OCI-LY3 (cell line): ENCODE measurements around the gene NXPE3.
A peak's percentile ranks its signal among the peaks of the same experiment; 100 is the strongest.
"Not testable (repeated sequence)": the region's sequence is repeated elsewhere in the genome, so short reads cannot be mapped to it uniquely, and the experiment has no call there.

Experiments used
- H2AFZ ChIP-seq: fragments of 200-600, 300-600 bp; shearing (Covaris generic); 2 replicates; pipeline ENCODE4 v1.6.0; 2014; ENCODE audit warnings: antibody characterized with exemption, low read depth, low read length
- H3K27ac ChIP-seq: fragments of 200-600, 300-600 bp; sonication (generic); 2 replicates; pipeline ENCODE4 v1.5.1; 2014; ENCODE audit warnings: mild to moderate bottlenecking, low read length, moderate library complexity, mixed read lengths
- H3K27me3 ChIP-seq: fragments of 200-600, 300-600 bp; sonication (generic); 2 replicates; pipeline ENCODE4 v1.6.1; 2014; ENCODE audit warnings: low read depth, low read length, mixed read lengths
- H3K36me3 ChIP-seq: fragments of 200-600, 300-600 bp; sonication (generic); replicated peaks from 2 replicates; pipeline ENCODE3; 2014; ENCODE audit warnings: low read depth, low read length, mixed read lengths
- H3K4me1 ChIP-seq: fragments of 300-600, 200-600 bp; sonication (generic); 2 replicates; pipeline ENCODE4 v1.6.1; 2014; ENCODE audit warnings: low read length, mixed read lengths
- H3K4me2 ChIP-seq: fragments of 200-600, 300-600 bp; sonication (generic); 2 replicates; pipeline ENCODE4 v1.6.1; 2014; ENCODE audit warnings: low read length, mixed read lengths
- H3K4me3 ChIP-seq: fragments of 300-600, 200-600 bp; sonication (generic); 2 replicates; pipeline ENCODE4 v1.5.1; 2014; ENCODE audit warnings: antibody characterized with exemption, mild to moderate bottlenecking, low read length, moderate library complexity
- H3K79me2 ChIP-seq: fragments of 300-600, 200-600 bp; shearing (Covaris generic); 2 replicates; pipeline ENCODE4 v1.6.1; 2014; ENCODE audit warnings: mild to moderate bottlenecking, low read length, mixed read lengths
- H3K9ac ChIP-seq: fragments of 300-600, 200-600 bp; shearing (Covaris generic); 2 replicates; pipeline ENCODE4 v1.6.0; 2014; ENCODE audit warnings: mild to moderate bottlenecking, low read length, moderate library complexity
- H3K9me3 ChIP-seq: fragments of 200-600, 300-600 bp; shearing (Covaris generic); 2 replicates; pipeline ENCODE4 v1.6.1; 2014; ENCODE audit warnings: low read length, mixed read lengths; ENCODE audit not compliant: insufficient read depth
- H4K20me1 ChIP-seq: fragments of 200-600, 300-600 bp; sonication (generic); 2 replicates; pipeline ENCODE4 v1.6.1; 2016; ENCODE audit warnings: low read length, mixed read lengths; ENCODE audit not compliant: insufficient read depth
- EZH2phosphoT487 ChIP-seq: fragments of 200-600 bp; shearing (Covaris generic); IDR thresholded peaks from 2 replicates; pipeline ENCODE4 v1.6.1; 2018; ENCODE audit warnings: antibody characterized with exemption, mixed run types, low read depth
- TF ChIP-seq, protein P1 (sequence below): fragments of 200-600, 300-600 bp; sonication (generic); IDR thresholded peaks from 2 replicates; pipeline ENCODE4 v1.5.1; 2014; ENCODE audit warnings: antibody characterized with exemption, low read length, low read depth

Gene NXPE3

DNA sequence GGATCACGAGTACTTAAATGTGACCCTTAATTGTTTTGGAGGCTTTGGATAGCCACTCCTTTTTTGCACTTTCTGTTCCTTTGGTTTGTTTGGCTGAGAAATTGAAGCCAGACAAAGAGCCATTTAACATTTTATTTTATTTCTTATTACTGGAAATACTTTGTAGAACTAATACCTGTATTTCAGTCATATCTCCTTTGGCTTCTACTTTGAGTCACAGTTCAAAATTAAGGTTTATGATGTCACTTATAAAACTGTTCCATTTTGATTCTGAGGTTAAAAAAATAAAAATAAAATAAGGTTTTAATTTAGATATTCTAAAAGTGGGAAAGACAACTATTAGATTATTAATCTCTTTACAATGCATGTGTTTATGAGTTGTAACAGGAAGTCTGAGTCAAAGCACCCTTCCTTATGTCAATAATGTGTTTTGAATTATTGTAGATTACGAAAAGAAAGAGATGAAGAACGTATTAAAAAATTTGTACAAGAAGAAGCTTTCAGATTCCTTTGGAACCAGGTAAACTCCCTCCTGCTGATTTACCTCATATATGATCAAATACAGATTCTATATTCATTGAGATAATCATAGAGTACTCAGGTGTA lies 16.9 kb upstream of the NXPE3 start:
- Histone ChIP-seq H3K4me1 (no peaks in the 10 kb centered on the region), H3K9me3 (no peaks in the 10 kb centered on the region), H4K20me1 (no peaks in the 10 kb centered on the region), H3K36me3 (peaks cover 31% of the 10 kb centered on the region), H3K79me2 (no peaks in the 10 kb centered on the region), H3K27me3 (no peaks in the 10 kb centered on the region), H3K4me3 (no peak overlapping the region), H3K9ac (no peak overlapping the region), H3K4me2 (no peak overlapping the region), H3K27ac (no peak overlapping the region), H2AFZ (no peak overlapping the region)
- TF ChIP-seq, protein P1, sequence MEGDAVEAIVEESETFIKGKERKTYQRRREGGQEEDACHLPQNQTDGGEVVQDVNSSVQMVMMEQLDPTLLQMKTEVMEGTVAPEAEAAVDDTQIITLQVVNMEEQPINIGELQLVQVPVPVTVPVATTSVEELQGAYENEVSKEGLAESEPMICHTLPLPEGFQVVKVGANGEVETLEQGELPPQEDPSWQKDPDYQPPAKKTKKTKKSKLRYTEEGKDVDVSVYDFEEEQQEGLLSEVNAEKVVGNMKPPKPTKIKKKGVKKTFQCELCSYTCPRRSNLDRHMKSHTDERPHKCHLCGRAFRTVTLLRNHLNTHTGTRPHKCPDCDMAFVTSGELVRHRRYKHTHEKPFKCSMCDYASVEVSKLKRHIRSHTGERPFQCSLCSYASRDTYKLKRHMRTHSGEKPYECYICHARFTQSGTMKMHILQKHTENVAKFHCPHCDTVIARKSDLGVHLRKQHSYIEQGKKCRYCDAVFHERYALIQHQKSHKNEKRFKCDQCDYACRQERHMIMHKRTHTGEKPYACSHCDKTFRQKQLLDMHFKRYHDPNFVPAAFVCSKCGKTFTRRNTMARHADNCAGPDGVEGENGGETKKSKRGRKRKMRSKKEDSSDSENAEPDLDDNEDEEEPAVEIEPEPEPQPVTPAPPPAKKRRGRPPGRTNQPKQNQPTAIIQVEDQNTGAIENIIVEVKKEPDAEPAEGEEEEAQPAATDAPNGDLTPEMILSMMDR = no peak
- TF ChIP-seq EZH2phosphoT487 = no peak

DNA sequence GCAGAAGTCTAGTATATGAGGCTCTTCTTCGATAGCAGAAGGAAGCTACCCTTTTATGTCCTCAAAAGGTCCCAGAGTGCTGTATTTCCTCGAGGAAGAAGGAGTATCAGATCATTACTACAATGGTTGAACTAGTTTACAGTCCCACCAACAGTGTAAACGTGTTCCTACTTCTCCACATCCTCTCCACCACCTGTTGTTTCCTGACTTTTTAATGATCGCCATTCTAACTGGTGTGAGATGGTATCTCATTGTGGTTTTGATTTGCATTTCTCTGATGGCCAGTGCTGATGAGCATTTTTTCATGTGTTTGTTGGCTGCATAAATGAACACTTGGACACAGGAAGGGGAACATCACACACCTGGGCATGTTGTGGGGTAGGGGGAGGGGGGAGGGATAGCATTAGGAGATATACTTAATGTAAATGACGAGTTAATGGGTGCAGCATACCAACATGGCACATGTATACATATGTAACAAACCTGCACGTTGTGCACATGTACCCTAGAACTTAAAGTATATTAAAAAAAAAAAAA lies 1.2 kb upstream of the NXPE3 start:
- H2AFZ ChIP-seq, H3K27me3 ChIP-seq, H3K36me3 ChIP-seq, H3K79me2 ChIP-seq, H3K9ac ChIP-seq, H3K4me2 ChIP-seq, H4K20me1 ChIP-seq, H3K9me3 ChIP-seq, H3K27ac ChIP-seq, H3K4me3 ChIP-seq: not testable (repeated sequence)
- peaks cover 15% of the 10 kb centered on the region for H3K4me1 ChIP-seq

DNA sequence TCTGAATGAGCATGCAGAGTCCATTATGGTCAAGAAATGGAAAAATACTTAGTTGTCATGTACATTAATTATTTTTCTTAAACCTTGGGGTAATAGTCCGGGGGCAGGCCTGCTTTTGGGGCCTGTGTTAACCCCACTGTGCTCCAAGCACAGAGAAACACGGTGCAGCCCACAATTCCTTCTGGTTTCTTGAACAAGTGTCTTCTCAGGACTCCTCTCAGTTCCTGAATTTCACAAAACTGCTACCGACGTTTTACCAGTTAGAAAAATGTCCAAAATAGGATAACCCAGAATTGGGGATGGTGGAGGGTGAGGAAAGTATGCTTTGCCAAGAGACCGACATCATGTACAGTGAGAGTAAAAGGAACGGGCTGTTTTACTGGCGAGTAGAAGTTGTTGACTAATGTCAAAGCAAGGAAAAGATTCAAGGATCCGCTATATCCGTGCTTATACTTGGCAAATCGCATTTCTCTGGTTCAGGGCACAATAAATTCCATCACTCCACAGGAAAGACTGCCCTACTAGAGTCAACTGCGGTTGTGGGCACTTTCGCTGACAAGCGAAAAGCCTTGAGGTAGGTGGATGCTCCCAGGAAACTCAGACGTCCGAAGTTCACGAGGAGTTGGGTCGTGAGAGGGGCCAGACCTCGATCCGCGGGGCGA lies 495 bp upstream of the NXPE3 start:
- Histone ChIP-seq H3K9me3 (no peaks in the 10 kb centered on the region), H3K79me2 (no peaks in the 10 kb centered on the region; the same call in 1 of the 2 replicates), H2AFZ (peak overlapping the region; percentile 86), H3K36me3 (peaks cover 3% of the 10 kb centered on the region), H3K9ac (peak overlapping the region; percentile 62), H3K4me2 (peak overlapping the region; percentile 74), H3K4me1 (peaks cover 15% of the 10 kb centered on the region), H3K4me3 (peak overlapping the region; percentile 81), H4K20me1 (no peaks in the 10 kb centered on the region), H3K27ac (no peak overlapping the region), H3K27me3 (no peaks in the 10 kb centered on the region)
- no peak for TF ChIP-seq EZH2phosphoT487
- TF ChIP-seq, protein P1 = no peak

DNA sequence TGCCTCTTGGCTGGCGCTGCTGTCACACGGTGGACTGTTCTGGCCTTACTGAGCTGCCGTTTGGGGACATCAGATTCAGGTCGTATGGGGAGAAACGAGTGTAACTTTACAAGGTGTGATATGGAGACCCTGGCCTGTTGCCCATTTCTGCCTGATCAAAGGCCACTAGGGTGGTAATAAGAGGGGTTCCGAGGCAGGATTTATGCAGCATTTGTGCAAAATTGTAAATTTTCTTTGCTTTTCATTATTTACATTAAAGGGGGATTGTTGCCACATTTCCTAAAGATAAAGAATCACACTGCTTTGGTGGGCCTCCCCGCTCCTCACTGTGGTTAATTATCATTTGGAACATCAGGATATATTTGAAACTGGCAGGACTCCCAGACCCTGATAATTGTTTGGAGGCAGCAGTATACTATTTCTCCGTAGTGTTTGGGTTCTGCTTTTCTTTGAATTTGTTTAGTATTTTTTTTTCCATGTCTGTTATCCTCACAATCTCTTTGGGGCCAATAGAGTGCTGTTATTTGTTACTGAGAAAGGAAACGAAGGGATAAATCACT lies 891 bp downstream of the NXPE3 start:
- Histone ChIP-seq H3K27ac (no peak overlapping the region), H3K4me1 (peaks cover 15% of the 10 kb centered on the region), H3K27me3 (no peaks in the 10 kb centered on the region), H3K4me2 (peak overlapping the region; percentile 74), H2AFZ (no peak overlapping the region), H3K9ac (peak overlapping the region; percentile 62), H4K20me1 (no peaks in the 10 kb centered on the region), H3K36me3 (peaks cover 14% of the 10 kb centered on the region), H3K9me3 (no peaks in the 10 kb centered on the region), H3K79me2 (no peaks in the 10 kb centered on the region; the same call in 1 of the 2 replicates), H3K4me3 (peak overlapping the region; percentile 81)
- TF ChIP-seq, protein P1 = no peak
- TF ChIP-seq EZH2phosphoT487 = no peak
